Activated naive CD8-positive, alpha-beta T cell treated with anti-CD3 and anti-CD28 coated beads for 36 hours (primary cell): Measurements from ENCODE around the gene TTC23L. TPM values are rescaled to one million over a fixed set of nuclear protein-coding genes. Genes with fewer than 3 reads are reported as not detected.

ENCODE experiments used
- DNase-seq: peaks from one replicate; pipeline ENCODE4 v3.0.0; 2021
- H3K27ac Mint-ChIP-seq: one replicate; pipeline ENCODE4 v1.8.0; 2022; ENCODE audit warnings: mild to moderate bottlenecking, moderate library complexity, mixed read lengths
- H3K27me3 Mint-ChIP-seq: one replicate; pipeline ENCODE4 v1.8.0; 2022; ENCODE audit warnings: mild to moderate bottlenecking, mixed read lengths
- H3K36me3 Mint-ChIP-seq: one replicate; pipeline ENCODE4 v1.8.0; 2021; ENCODE audit warnings: mild to moderate bottlenecking, mixed read lengths
- H3K4me1 Mint-ChIP-seq: one replicate; pipeline ENCODE4 v1.8.0; 2021; ENCODE audit warnings: mixed read lengths
- H3K4me3 Mint-ChIP-seq: one replicate; pipeline ENCODE4 v1.8.0; 2022; ENCODE audit warnings: mild to moderate bottlenecking, moderate library complexity, mixed read lengths
- H3K9me3 Mint-ChIP-seq: one replicate; pipeline ENCODE4 v1.8.0; 2022; ENCODE audit warnings: mixed read lengths
- total RNA-seq, 2 experiments: library from RNA; stranded (reverse); gene quantifications; one replicate each; pipeline ENCODE4 v1.2.3, GENCODE V29; 2021

TTC23L gene, protein sequence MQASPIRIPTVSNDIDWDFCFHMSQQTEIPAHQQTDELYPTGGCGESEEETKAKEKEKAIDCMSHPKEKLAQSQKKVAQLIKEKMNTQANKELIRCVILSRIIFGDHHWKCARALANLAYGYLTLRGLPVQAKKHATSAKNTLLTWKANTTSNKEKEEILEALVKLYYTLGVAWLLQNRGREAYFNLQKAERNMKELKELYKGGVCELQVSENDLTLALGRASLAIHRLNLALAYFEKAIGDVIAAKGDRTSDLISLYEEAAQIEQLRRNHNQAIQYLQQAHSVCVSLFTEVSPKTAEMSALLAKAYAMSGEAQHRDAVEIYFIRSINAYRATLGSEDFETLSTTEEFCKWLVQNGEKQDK
- total RNA-seq: under 1 TPM in 1 of 2 experiments, not detected in 1; 0.30 TPM

DNA sequence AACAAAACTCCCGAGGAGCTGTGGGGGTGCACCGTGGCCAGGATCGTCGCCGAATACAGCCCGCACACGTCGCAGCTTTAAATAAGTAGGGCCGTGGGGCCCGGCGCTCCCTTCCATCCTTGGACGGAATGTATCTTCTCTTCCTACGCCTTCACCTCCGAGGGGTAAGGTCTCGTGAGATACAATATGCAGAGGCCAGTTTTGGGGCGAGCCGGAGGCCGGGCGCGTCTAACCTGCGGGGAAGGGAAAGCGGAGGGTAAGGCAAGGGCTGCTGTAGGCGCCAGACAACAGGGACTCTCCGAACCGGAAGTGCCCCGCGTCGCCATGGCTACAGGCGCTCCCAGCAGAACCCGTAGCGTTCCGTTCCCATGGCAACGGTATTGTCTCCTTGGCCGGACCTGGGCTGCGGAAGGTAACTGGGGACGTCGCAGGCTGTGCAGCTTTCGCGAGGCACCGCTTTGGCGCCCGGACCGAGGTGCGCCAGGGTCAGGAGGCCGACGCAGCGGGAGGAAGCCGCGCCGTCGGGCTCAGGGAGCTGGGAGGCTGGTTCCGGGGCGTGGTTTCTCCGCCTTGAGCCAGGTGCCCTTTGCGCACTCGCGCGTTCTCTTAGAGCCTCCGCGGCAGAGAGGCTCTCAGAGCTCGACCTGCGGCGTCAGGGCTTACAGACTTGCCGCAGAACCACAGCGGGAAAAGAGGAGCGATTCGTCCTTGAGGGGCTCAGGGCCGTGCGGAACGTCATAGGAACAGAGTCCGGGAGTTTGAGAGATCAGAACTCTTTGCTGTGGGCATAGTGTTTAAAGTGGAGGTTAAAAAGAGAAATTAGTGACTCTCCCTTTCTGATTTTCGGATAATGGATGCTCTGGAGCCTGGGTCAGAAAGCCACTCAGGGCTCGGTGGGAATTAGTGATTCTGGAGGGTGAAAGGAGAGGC, at the start of gene TTC23L:
TSS of gene TTC23L (plus strand) at position 380 of the 930 bp plus-strand sequence. CDS start 1,508 bp downstream, outside the sequence.
- peaks cover 6% of the 10 kb centered on the region for H3K4me1 Mint-ChIP-seq
- peak within 1 kb of the TSS; percentile 95 for H3K4me3 Mint-ChIP-seq
- peak; percentile 90 for DNase-seq
- no peaks in the 10 kb centered on the region for H3K27me3 Mint-ChIP-seq
- peak within 1 kb of the TSS; percentile 93 for H3K27ac Mint-ChIP-seq
- H3K9me3 Mint-ChIP-seq: no peaks in the 10 kb centered on the region
- H3K36me3 Mint-ChIP-seq: no peaks in the 10 kb centered on the region

DNA sequence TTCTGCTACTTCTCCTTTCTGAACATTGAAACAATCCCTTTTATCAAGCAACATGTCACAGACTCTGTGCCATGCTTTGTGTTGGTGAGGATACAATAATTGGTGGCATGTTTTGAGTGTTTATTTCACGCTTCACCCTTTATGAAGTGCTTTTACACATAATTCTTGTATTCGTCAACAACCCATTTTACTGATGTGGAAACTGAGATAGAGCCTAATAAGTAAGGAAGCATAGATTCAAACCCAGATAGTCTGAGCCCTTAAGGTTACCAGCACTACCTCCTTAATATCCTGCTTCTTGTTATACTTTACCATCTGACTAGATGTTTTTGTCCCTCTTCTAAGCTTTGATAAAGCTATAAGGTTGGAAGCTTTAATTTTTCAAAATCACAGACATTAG, 49.3 kb upstream of the TTC23L start:
- no peak overlapping the region for H3K4me3 Mint-ChIP-seq
- peaks cover 24% of the 10 kb centered on the region for H3K27me3 Mint-ChIP-seq
- H3K36me3 Mint-ChIP-seq: no peaks in the 10 kb centered on the region
- peaks cover 5% of the 10 kb centered on the region for H3K9me3 Mint-ChIP-seq
- peaks cover 2% of the 10 kb centered on the region for H3K4me1 Mint-ChIP-seq
- no peak overlapping the region for H3K27ac Mint-ChIP-seq
- no peak for DNase-seq

DNA sequence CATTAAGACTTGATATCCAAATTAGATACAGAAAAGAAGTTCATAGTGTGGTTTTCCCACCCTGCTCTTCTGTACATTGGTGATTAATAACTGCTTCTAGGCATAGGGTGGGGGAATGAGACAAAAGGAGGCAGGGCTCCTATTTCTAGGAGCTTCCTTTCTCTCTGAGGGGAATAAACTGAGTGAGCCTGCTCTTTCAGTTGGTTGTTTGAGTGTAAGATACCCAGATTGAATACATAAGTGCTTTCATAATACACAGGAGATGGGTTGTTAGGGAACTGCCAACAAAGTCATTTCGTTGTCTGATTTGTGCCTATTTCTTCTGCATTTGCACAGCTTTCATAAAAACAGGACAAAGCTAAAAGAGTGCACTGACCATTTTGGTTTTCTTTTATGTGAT, 48.9 kb upstream of the TTC23L start:
- Mint-ChIP-seq H3K36me3 (no peaks in the 10 kb centered on the region), H3K9me3 (peaks cover 5% of the 10 kb centered on the region), H3K27ac (no peak overlapping the region), H3K4me1 (peaks cover 2% of the 10 kb centered on the region), H3K4me3 (no peak overlapping the region), H3K27me3 (peaks cover 24% of the 10 kb centered on the region)
- no peak for DNase-seq

DNA sequence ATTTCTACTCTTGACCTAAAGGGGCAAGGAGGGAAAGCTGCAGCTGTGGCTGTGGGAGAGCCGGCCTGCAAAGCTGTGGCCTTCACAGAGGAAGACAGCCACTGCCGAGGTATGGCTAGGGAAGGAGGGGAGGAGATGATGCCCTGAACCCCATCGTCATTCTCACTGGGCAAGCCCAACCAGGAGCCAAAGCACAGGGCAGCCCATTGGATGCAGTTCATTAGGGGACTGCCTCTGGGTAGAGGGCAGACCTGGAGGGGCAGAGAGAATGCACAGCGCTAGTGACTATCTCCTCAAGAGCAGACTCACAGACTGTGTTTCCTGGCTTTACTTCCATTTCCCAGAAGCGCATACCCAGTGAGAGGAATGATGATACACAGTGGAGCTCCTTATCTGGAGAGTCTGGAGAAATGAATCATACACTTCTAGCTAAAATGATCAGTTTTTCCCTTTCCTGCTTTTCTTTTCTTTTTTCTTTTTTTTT, 47.2 kb upstream of the TTC23L start:
- Mint-ChIP-seq H3K27ac (no peak overlapping the region), H3K36me3 (no peaks in the 10 kb centered on the region), H3K4me3 (no peak overlapping the region), H3K9me3 (peaks cover 5% of the 10 kb centered on the region), H3K4me1 (peaks cover 2% of the 10 kb centered on the region), H3K27me3 (peaks cover 20% of the 10 kb centered on the region)
- DNase-seq: no peak

DNA sequence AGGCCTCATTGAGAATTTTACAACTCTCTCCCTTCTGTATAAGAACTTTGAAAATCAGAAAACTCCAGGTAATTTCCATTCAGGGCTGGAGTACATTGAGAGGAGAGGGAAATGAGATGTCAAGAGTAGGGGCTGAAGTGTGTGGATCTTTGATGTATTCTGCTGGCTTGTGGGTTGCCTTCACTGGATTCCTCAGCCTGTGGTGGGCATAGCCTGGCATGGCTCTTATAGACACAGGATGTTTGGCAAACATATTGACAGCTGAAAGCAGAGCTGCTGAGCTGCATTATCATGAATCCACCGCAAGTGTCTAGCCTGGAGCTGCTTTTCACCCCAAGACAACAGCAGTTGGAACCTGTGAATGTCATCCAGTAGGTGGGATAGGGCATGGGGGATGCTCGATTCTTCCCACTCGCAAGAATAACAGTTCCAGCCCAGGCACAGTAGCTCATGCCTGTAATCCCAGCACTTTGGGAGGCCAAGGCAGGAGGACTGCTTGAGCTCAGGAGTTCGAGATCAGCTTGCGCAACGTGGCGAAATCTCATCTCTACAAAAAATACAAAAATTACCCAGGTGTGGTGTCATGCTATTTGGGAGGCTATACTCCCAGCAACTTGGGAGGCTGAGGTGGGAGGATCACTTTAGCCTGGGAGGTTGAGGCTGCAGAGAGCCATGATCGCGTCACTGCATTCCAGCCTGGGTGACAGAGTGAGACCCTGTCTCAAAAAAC, 36.0 kb upstream of the TTC23L start:
- H3K27me3 Mint-ChIP-seq: peaks cover 4% of the 10 kb centered on the region
- no peak for DNase-seq
- H3K9me3 Mint-ChIP-seq: no peaks in the 10 kb centered on the region

DNA sequence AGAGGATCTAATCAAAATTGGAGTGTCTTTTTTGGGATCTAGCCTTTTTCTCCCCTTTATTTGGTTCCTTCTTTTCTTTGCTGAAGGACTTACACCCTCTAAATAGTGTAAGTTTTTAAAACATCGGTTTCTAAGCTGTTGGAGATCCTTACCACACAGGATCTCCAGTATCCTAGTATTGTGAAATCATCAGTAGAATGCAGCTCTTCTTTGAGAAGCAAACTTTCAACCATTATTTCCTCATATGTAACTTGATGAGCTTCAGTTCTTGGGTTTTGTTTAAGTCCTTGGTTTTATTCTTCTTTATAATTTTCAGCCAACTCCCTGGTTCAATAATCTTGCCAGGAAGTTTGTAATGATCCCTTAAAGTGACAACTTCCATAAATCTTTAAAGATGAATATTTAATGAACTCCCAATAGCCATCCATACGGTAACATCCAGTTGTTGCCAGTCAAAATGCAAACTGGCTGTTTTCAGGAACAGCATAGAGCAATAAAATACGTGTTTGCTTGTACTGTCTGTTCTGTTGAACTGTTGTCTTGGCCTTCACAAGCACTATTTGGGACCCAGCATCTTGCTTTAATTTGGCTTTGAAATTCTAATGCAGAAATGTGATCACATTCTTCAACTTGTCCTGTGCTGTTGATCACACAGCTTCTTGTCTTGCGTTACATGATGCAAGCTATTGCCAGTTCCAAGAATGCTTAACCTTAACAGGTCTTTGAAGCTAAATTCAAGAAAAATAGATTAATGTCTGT, 34.8 kb upstream of the TTC23L start:
- no peaks in the 10 kb centered on the region for H3K36me3 Mint-ChIP-seq
- no peaks in the 10 kb centered on the region for H3K4me1 Mint-ChIP-seq
- H3K27ac Mint-ChIP-seq: no peak overlapping the region
- H3K27me3 Mint-ChIP-seq: peaks cover 4% of the 10 kb centered on the region
- H3K9me3 Mint-ChIP-seq: no peaks in the 10 kb centered on the region
- DNase-seq: no peak
- H3K4me3 Mint-ChIP-seq: no peak overlapping the region

More for the DNA sequence above, 36.0 kb upstream of the TTC23L start:
- H3K4me1 Mint-ChIP-seq: no peaks in the 10 kb centered on the region
- no peak overlapping the region for H3K27ac Mint-ChIP-seq
- H3K36me3 Mint-ChIP-seq: no peaks in the 10 kb centered on the region
- no peak overlapping the region for H3K4me3 Mint-ChIP-seq

DNA sequence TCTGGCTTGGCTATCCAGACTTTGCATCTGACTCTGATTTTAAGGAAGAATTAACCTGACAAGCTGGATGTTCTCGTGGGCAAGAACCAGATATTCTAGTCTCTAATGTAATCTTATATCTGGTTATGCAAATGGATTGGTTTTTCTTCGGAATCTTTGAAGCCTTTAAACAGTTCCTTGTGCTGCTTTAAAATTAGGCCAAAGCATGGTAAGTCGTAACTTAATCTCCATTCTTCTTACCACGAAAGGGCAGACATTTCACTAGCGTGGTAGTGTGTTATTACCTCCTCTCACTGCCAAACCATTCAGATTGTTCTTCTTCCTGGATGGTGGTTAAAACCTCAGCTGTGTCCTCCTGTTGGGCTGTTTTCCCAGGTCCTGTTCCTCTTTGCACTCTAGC, 34.1 kb upstream of the TTC23L start:
- Mint-ChIP-seq H3K4me3 (no peak overlapping the region), H3K27ac (no peak overlapping the region), H3K9me3 (no peaks in the 10 kb centered on the region), H3K4me1 (no peaks in the 10 kb centered on the region), H3K36me3 (no peaks in the 10 kb centered on the region), H3K27me3 (peaks cover 4% of the 10 kb centered on the region)
- no peak for DNase-seq

DNA sequence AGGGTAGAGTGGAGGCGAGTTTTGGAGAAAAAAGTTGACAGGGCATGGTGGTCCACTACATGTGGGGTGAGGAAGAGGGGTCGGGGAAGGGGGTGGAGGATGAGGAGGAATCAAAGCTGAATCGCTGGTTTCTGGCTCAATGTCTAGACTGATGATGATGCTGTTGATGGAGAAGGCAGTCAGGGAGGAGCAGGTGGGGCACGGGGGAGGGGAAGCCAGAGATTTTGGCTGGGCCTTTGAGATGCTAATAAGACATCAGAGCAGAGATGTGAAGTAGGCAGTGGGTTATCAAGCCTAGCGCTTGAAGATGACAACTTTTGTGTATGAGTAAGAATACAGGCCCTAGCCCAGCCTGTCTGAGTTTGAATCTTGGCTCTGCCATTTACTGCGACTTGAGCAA, 32.4 kb upstream of the TTC23L start:
- Mint-ChIP-seq H3K4me1 (no peaks in the 10 kb centered on the region), H3K36me3 (no peaks in the 10 kb centered on the region), H3K27me3 (peaks cover 8% of the 10 kb centered on the region), H3K27ac (no peak overlapping the region), H3K9me3 (no peaks in the 10 kb centered on the region), H3K4me3 (no peak overlapping the region)
- no peak for DNase-seq

DNA sequence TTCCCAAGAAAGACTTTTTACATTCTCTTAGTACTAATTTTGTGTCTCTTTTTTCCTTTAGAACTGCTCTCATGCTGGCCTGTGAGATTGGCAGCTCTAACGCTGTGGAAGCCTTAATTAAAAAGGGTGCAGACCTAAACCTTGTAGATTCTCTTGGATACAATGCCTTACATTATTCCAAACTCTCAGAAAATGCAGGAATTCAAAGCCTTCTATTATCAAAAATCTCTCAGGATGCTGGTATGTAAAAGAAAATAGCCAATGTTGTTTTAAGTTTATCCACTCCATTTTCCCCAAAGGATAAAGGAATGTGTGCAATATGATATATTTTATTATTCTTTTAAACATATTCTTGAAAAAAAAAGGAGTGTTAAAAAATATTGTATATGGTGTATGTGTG, 27.3 kb upstream of the TTC23L start:
- no peaks in the 10 kb centered on the region for H3K36me3 Mint-ChIP-seq
- no peak overlapping the region for H3K4me3 Mint-ChIP-seq
- no peak overlapping the region for H3K27ac Mint-ChIP-seq
- DNase-seq: no peak
- H3K4me1 Mint-ChIP-seq: no peaks in the 10 kb centered on the region
- no peaks in the 10 kb centered on the region for H3K9me3 Mint-ChIP-seq
- H3K27me3 Mint-ChIP-seq: peaks cover 4% of the 10 kb centered on the region

DNA sequence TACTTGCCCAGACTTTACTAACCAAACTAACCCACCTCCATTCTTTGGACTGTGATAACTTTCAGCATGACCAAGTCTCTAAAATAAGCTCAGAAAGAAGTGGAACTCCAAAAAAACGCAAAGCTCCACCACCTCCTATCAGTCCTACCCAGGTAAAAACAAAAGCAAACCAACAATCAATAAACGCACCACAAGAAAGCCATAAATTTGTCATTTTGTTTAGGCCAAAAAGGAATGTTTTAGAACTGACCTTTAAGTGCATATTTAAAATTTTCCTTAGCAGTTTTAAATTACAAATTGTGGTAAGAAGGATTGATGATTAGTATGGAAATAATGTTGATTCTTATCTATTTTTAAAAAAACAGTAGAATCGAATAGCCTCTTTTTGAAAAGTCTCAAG, 25.5 kb upstream of the TTC23L start:
- H3K27me3 Mint-ChIP-seq: peaks cover 4% of the 10 kb centered on the region
- H3K4me3 Mint-ChIP-seq: no peak overlapping the region
- H3K36me3 Mint-ChIP-seq: no peaks in the 10 kb centered on the region
- DNase-seq: no peak
- no peak overlapping the region for H3K27ac Mint-ChIP-seq
- no peaks in the 10 kb centered on the region for H3K9me3 Mint-ChIP-seq
- no peaks in the 10 kb centered on the region for H3K4me1 Mint-ChIP-seq

DNA sequence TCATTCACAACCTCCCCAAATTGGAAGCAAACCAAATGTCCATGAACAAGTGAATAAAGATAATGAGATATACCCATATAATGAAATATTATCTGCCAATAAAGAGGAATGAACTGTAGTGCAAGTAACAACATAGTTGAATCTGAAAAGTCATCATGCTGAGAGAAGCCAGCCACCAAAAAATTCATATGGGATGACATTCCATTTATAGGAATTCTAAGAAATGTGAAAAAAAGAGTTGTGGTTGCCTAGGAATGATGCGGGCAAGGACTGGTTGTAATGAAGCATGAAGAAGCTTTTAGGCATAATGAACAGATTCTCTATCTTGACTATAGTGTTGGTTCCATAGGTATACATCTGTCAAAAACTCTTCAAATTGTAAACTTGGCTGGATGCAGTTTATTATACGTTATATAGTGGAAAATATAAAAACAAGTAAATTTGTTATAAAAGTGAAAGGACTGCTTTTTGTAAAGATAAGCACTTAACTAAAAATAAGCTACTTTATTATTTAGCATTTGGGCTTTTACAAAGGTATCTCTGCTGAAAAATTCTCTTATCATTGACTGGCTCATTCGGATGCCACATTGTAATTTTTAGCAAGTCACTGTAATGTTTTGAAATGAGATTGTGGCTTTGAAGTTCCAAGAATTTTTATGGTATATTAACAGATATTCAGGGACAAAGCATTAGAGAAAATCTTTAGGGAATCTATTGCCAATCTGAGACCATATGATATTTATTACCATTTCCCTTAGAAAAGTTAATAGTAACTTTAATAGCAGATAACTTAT, 21.2 kb upstream of the TTC23L start:
- Mint-ChIP-seq H3K36me3 (no peaks in the 10 kb centered on the region), H3K9me3 (no peaks in the 10 kb centered on the region), H3K4me1 (no peaks in the 10 kb centered on the region), H3K4me3 (no peak overlapping the region), H3K27ac (no peak overlapping the region), H3K27me3 (no peaks in the 10 kb centered on the region)
- DNase-seq: no peak

DNA sequence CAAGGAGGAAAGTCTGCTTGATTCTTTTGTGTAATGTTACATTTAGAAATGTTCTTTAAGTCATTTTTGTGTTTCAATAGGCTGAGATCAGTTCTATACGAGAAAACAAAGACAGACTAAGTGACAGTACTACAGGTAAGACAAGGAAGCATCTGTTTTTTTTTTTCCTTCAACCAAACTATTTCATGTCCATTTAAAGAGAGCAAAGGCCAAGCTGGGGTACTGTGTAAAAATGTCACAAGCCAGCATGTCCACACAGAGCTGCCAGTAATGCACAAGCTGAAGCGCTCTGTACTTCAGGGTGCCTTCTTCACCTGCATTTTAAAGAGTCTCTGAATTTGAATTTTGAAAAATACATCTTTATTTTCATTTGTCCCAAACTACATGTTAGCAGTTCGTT, 20.2 kb upstream of the TTC23L start:
- Mint-ChIP-seq H3K4me1 (no peaks in the 10 kb centered on the region), H3K9me3 (no peaks in the 10 kb centered on the region), H3K36me3 (no peaks in the 10 kb centered on the region), H3K27me3 (no peaks in the 10 kb centered on the region), H3K4me3 (no peak overlapping the region), H3K27ac (no peak overlapping the region)
- no peak for DNase-seq

DNA sequence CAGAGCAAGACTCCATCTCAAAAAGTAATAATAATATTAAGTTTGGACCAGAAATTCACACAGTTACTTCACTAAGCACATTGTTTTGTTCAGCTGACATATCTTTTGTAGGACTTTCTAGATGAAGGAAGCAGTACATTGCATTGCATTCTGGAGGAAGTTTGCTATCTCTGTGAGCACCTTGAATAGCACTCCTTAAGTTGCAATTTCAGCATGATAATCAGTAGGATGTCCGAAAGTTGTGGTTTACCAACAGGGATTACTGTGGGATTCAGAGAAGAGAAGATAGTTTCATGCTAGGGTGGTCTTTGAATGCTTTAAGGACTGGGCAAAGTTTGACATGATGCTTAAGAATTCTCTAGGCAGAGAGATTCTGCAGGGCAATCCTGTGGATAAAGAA, 18.4 kb upstream of the TTC23L start:
- Mint-ChIP-seq H3K9me3 (no peaks in the 10 kb centered on the region), H3K36me3 (no peaks in the 10 kb centered on the region), H3K4me1 (no peaks in the 10 kb centered on the region), H3K4me3 (no peak overlapping the region), H3K27me3 (no peaks in the 10 kb centered on the region), H3K27ac (no peak overlapping the region)
- DNase-seq: no peak
